Measurements from ENCODE around the gene NFIC.

DNA sequence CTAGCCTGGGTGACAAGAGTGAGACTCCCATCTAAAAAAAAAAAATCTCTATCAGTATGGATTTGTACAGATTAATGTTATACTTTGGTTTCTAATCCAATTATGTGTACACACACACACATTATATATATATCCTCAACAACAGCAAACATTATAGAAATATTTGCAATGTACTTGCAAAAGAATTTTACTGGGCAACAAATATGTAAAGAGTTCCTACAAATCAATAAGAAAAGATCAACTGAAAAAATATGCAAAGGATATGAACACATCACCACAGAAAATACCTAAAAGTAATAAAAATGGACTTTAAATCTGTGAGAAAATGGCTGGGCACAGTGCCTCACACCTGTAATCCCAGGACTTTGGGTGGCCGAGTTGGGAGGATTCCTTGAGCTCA is 40.9 kb upstream of the NFIC start:
- TF ChIP-seq, protein P1, sequence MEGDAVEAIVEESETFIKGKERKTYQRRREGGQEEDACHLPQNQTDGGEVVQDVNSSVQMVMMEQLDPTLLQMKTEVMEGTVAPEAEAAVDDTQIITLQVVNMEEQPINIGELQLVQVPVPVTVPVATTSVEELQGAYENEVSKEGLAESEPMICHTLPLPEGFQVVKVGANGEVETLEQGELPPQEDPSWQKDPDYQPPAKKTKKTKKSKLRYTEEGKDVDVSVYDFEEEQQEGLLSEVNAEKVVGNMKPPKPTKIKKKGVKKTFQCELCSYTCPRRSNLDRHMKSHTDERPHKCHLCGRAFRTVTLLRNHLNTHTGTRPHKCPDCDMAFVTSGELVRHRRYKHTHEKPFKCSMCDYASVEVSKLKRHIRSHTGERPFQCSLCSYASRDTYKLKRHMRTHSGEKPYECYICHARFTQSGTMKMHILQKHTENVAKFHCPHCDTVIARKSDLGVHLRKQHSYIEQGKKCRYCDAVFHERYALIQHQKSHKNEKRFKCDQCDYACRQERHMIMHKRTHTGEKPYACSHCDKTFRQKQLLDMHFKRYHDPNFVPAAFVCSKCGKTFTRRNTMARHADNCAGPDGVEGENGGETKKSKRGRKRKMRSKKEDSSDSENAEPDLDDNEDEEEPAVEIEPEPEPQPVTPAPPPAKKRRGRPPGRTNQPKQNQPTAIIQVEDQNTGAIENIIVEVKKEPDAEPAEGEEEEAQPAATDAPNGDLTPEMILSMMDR (IDR thresholded peaks at IDR 0.05; ENCODE audit: low read length), result no peak
- no peak for TF ChIP-seq EZH2 (IDR thresholded peaks at IDR 0.05; ENCODE audit: borderline replicate concordance, low read length)

Measured in OCI-LY1 (cell line).